Activated CD4-positive, alpha-beta T cell treated with anti-CD3 and anti-CD28 coated beads for 36 hours (primary cell): Measurements from ENCODE around the gene ZNF548. TPM values are rescaled to one million over a fixed set of nuclear protein-coding genes. Genes with fewer than 3 reads are reported as not detected.

Experiments
- ATAC-seq: fragments of 200-7000 bp; cut with Tn5 transposase; one replicate; pipeline ENCODE4 v1.10.0; 2021; ENCODE audit warnings: mild to moderate bottlenecking, moderate library complexity
- CTCF ChIA-PET: fragments of 350-600 bp; sonication (Branson Sonifier 250); formaldehyde crosslinking; loops from one replicate; lab custom pipeline; 2021; ENCODE audit warnings: antibody characterized with exemption; lab: Charles Lee
- POLR2A ChIA-PET: fragments of 350-600 bp; sonication (Branson Sonifier 250); formaldehyde crosslinking; loops from one replicate; lab custom pipeline; 2021; ENCODE audit warnings: antibody characterized with exemption, inconsistent platforms; lab: Charles Lee
- DNase-seq: peaks from one replicate; pipeline ENCODE4 v3.0.0-alpha.2; 2020
- H3K27ac Mint-ChIP-seq: one replicate; pipeline ENCODE4 v1.8.0; 2021; ENCODE audit warnings: mixed read lengths
- H3K27me3 Mint-ChIP-seq: one replicate; pipeline ENCODE4 v1.8.0; 2021; ENCODE audit warnings: mixed read lengths
- H3K36me3 Mint-ChIP-seq: one replicate; pipeline ENCODE4 v1.8.0; 2021; ENCODE audit warnings: low read depth, mixed read lengths
- H3K4me1 Mint-ChIP-seq: one replicate; pipeline ENCODE4 v1.8.0; 2021; ENCODE audit warnings: mixed read lengths
- H3K4me3 Mint-ChIP-seq: one replicate; pipeline ENCODE4 v1.8.0; 2021; ENCODE audit warnings: mild to moderate bottlenecking, moderate library complexity, mixed read lengths
- H3K9me3 Mint-ChIP-seq: one replicate; pipeline ENCODE4 v1.8.0; 2021; ENCODE audit warnings: low read depth, mixed read lengths
- intact Hi-C, 2 experiments: fragments of 100-400 bp; cut with DNase I in 1 of 2; cut with micrococcal nuclease in 1 of 2; formaldehyde crosslinking; loops; one replicate each; pipeline versions ENCODE4 v1.14.2 to v1.15.1; 2022 to 2024; cut with DNase I, micrococcal nuclease
- total RNA-seq, 2 experiments: library from RNA; stranded (reverse); gene quantifications; one replicate each; pipeline ENCODE4 v1.2.3, GENCODE V29; 2021

ZNF548 gene
- total RNA-seq, 2 experiments from 2014 or later = 15.1 to 20.3 TPM

DNA sequence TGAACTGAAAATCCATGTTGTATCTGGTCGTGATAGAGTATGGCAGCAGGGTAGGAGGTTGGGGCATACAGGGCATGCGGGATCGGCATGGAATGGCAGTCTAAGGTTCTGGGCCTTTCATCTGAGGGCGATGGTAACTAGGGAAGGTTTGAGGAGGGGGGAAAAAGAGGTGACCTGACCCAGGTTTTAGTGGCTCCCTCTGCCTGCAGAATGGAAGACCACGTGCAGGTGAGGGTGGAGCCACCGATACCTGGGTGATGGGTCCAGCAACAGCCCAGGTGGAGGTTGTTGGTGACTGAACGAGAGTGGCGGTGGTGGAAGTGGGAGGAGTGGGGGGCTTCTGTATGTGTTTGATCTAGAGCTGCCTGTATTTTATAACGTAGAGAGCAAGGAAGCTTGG lies 49.3 kb downstream of the ZNF548 start:
- ChIA-PET CTCF (no interaction called here), POLR2A (no interaction called here)
- no peak for ATAC-seq
- peaks cover 46% of the 10 kb centered on the region for H3K9me3 Mint-ChIP-seq
- no peak overlapping the region for H3K27ac Mint-ChIP-seq
- H3K36me3 Mint-ChIP-seq = peaks cover 88% of the 10 kb centered on the region
- peaks cover 21% of the 10 kb centered on the region for H3K4me1 Mint-ChIP-seq
- no peaks in the 10 kb centered on the region for H3K27me3 Mint-ChIP-seq
- H3K4me3 Mint-ChIP-seq = no peak overlapping the region
- no peak for DNase-seq
- intact Hi-C loops = loop anchor here in 1 of 2 experiments (10.0 kb wide), 1 partner anchor 1124 kb away; the partner anchor contains the start of gene ZSCAN5A

DNA sequence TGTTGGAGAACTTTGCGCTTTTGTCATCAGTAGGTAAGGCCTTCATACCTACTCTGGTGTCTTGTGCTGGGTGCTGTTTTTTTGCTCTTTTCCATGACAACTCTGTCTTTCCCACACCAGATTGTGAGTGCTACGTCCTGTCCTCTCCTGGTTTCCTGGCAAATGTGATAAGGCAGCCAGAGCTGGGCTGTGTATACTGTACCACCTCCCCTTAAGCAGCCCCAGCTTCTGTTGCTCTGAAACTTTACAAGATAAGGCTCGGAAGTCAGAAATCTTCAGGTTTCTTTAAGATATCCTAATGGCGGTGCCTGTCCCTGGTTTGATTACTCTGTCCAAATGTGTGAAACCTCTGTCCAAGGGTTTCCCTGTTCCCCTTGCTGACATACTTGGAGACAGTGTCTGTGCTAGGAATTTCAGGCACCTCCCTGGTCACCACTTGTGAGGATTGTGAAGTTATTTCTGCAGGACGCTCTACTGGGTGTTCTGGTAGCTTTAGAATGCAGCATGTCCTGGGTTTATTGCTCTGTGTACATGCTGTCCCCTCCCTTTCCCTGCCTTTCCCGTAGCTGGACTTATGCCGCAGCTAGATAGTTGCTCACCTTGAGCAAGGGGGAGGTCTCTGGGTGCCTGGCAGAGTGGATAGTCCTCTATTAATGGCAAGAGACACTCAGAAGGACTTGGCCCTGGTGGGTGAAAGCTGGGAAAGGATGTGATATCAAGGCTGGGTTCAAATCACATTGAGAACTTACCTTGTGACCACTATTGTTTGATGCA lies 52.5 kb downstream of the ZNF548 start:
- Mint-ChIP-seq H3K27ac (no peak overlapping the region), H3K36me3 (peaks cover 88% of the 10 kb centered on the region), H3K4me1 (peaks cover 3% of the 10 kb centered on the region), H3K27me3 (no peaks in the 10 kb centered on the region), H3K4me3 (no peak overlapping the region), H3K9me3 (peaks cover 55% of the 10 kb centered on the region)
- DNase-seq (no peak), ATAC-seq (no peak)
- ChIA-PET POLR2A (no interaction called here), CTCF (no interaction called here)
- intact Hi-C loops = no loop called here

DNA sequence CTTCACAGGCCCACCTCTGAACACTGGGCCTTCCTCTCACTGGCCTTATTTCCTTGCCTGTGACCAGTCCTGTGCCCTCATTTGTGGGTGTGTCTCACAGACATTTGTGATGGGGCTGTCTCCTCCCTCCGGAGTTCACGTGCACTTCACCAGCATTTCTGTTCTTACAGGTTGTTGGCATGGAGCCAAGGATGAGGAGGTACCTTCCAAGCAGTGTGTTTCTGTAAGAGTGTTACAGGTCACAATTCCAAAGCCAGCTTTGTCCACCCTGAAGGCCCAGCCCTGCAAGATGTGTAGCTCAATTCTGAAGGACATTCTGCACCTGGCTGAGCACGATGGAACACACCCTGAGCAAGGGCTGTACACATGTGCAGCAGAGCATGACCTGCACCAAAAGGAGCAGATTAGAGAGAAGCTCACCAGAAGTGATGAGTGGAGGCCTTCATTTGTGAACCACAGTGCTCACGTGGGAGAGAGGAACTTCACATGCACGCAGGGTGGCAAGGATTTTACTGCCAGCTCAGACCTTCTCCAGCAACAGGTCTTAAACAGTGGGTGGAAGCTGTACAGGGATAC lies 53.6 kb downstream of the ZNF548 start:
- intact Hi-C loops = no loop called here
- no peak for DNase-seq
- H3K4me3 Mint-ChIP-seq = no peak overlapping the region
- H3K4me1 Mint-ChIP-seq = no peaks in the 10 kb centered on the region
- H3K27ac Mint-ChIP-seq = no peak overlapping the region
- peaks cover 55% of the 10 kb centered on the region for H3K9me3 Mint-ChIP-seq
- no peaks in the 10 kb centered on the region for H3K27me3 Mint-ChIP-seq
- H3K36me3 Mint-ChIP-seq = peaks cover 82% of the 10 kb centered on the region
- ATAC-seq = no peak
- ChIA-PET CTCF (no interaction called here), POLR2A (no interaction called here)

DNA sequence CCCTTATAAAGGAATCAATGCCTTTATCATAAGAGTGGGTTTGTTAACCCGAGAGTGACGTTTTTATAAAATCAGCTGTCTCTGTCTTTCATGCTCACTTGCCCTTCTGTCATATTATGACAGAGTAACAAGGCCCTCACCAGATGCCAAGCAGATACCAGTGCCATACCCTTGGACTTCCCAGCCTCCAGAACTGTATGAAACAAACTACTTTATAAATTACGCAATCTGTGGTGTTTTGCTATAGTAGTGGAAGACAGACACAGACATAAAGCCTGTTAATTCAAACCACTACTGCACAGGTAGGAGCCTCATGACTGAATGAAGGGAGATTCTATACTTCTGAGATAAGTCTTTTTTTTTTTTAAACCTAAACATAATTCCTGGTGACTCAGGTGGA lies 62.7 kb downstream of the ZNF548 start:
- intact Hi-C loops = no loop called here
- Mint-ChIP-seq H3K27ac (no peak overlapping the region), H3K36me3 (peaks cover 57% of the 10 kb centered on the region), H3K4me3 (no peak overlapping the region), H3K9me3 (peaks cover 47% of the 10 kb centered on the region), H3K4me1 (no peaks in the 10 kb centered on the region), H3K27me3 (no peaks in the 10 kb centered on the region)
- no peak for DNase-seq
- POLR2A ChIA-PET = no interaction called here
- CTCF ChIA-PET = no interaction called here
- no peak for ATAC-seq

Other genes with a start within 250 kb of the ZNF548 start
- not detected for gene ZIM3, start 244.7 kb upstream of the ZNF548 start, total RNA-seq
- gene DUXA, start 222.4 kb upstream of the ZNF548 start, total RNA-seq = not detected
- gene ZNF264, start 198.4 kb upstream of the ZNF548 start, total RNA-seq = 10 to 100 TPM; 14.8 to 21.1 TPM
- gene AURKC, start 158.8 kb upstream of the ZNF548 start, total RNA-seq = under 1 TPM; 0.55 to 0.79 TPM
- 1 to 10 TPM; 6.4 to 7.1 TPM for gene ZNF805, start 149.2 kb upstream of the ZNF548 start, total RNA-seq
- 10 to 100 TPM; 52.4 to 59.8 TPM for gene ZNF460, start 109.4 kb upstream of the ZNF548 start, total RNA-seq
- gene ZNF543, start 69.4 kb upstream of the ZNF548 start, total RNA-seq = 1 to 10 TPM; 5.8 to 6.2 TPM
- gene ZNF304, start 38.6 kb upstream of the ZNF548 start, total RNA-seq = 1 to 10 TPM; 6.2 TPM
- gene TRAPPC2B, start 26.3 kb upstream of the ZNF548 start, total RNA-seq = 1 to 10 TPM; 3.2 to 6.1 TPM
- 1 to 10 TPM; 1.5 to 1.7 TPM for gene ZNF547, start 26.3 kb upstream of the ZNF548 start, total RNA-seq
- 1 to 10 TPM; 6.4 to 8.3 TPM for gene ZNF17, start 21.3 kb downstream of the ZNF548 start, total RNA-seq
- 10 to 100 TPM; 10.6 to 17.9 TPM for gene ZNF749, start 45.5 kb downstream of the ZNF548 start, total RNA-seq
- gene VN1R1, start 67.3 kb downstream of the ZNF548 start, total RNA-seq = under 1 TPM; 0.09 to 0.16 TPM
- gene ZNF772, start 87.7 kb downstream of the ZNF548 start, total RNA-seq = 1 to 10 TPM; 6.5 to 7.5 TPM
- gene ZNF419, start 97.9 kb downstream of the ZNF548 start, total RNA-seq = 1 to 10 TPM; 6.3 to 6.6 TPM
- gene ZNF773, start 110.1 kb downstream of the ZNF548 start, total RNA-seq = 1 to 10 TPM; 5.9 to 6.5 TPM
- gene ZNF549, start 137.5 kb downstream of the ZNF548 start, total RNA-seq = 1 to 10 TPM; 3.7 to 4.6 TPM
- 10 to 100 TPM; 11.8 to 11.9 TPM for gene ZNF550, start 170.0 kb downstream of the ZNF548 start, total RNA-seq
- 1 to 10 TPM; 3.3 to 3.7 TPM for gene ZNF416, start 189.1 kb downstream of the ZNF548 start, total RNA-seq
- gene ZIK1, start 194.3 kb downstream of the ZNF548 start, total RNA-seq = 1 to 10 TPM; 4.6 to 5.3 TPM
- gene ZNF530, start 210.0 kb downstream of the ZNF548 start, total RNA-seq = 1 to 10 TPM; 7.1 to 7.2 TPM
- 1 to 10 TPM; 7.6 to 9.7 TPM for gene ZNF134, start 224.4 kb downstream of the ZNF548 start, total RNA-seq
- 1 to 10 TPM; 8.9 to 9.5 TPM for gene ZNF211, start 243.3 kb downstream of the ZNF548 start, total RNA-seq